GM23338 (cell line): ENCODE measurements around the gene NNT. TPM values are rescaled to one million over a fixed set of nuclear protein-coding genes. Genes with fewer than 3 reads are reported as not detected.

ENCODE experiments used
- ATAC-seq: fragments of 200-7000 bp; cut with Tn5 transposase; 3 replicates; pipeline ENCODE4 v1.9.1; 2020
- DNase-seq: peaks from one replicate; pipeline ENCODE4 v3.0.0-alpha.2; 2015; ENCODE audit warnings: low spot score
- H2AFZ ChIP-seq: fragments of 200-600 bp; sonication (generic); 2 replicates; pipeline ENCODE4 v1.8.0; 2016; ENCODE audit warnings: antibody characterized with exemption, mild to moderate bottlenecking, moderate library complexity
- H3F3A ChIP-seq: fragments of 200-600 bp; sonication (generic); replicated peaks from 2 replicates; pipeline ENCODE4 v1.8.0; 2017; ENCODE audit warnings: antibody characterized with exemption, mixed run types, low read depth
- H3K27ac ChIP-seq: fragments of 200-600 bp; sonication (generic); 2 replicates; pipeline ENCODE4 v1.6.1; 2016; ENCODE audit warnings: low read depth
- H3K27me3 ChIP-seq: fragments of 200-600 bp; sonication (generic); 2 replicates; pipeline ENCODE4 v1.8.0; 2016; ENCODE audit warnings: mild to moderate bottlenecking, mixed run types, moderate library complexity; ENCODE audit not compliant: insufficient read depth
- H3K36me3 ChIP-seq: fragments of 200-600 bp; sonication (generic); 2 replicates; pipeline ENCODE4 v1.8.0; 2016; ENCODE audit warnings: mild to moderate bottlenecking; ENCODE audit not compliant: insufficient read depth
- H3K4me1 ChIP-seq: fragments of 200-600 bp; sonication (generic); 2 replicates; pipeline ENCODE4 v1.8.0; 2016; ENCODE audit warnings: mild to moderate bottlenecking, moderate library complexity; ENCODE audit not compliant: insufficient read depth
- H3K4me2 ChIP-seq: fragments of 200-600 bp; sonication (generic); 2 replicates; pipeline ENCODE4 v1.7.1; 2017; ENCODE audit warnings: mixed run types
- H3K4me3 ChIP-seq: fragments of 200-600 bp; sonication (generic); 2 replicates; pipeline ENCODE4 v1.6.1; 2016; ENCODE audit warnings: mixed run types
- H3K79me2 ChIP-seq: fragments of 200-600 bp; sonication (generic); replicated peaks from 2 replicates; pipeline ENCODE4 v1.8.0; 2017; ENCODE audit warnings: mild to moderate bottlenecking; ENCODE audit not compliant: insufficient read depth
- H3K9me2 ChIP-seq: fragments of 200-600 bp; sonication (generic); 2 replicates; pipeline ENCODE4 v1.8.0; 2017; ENCODE audit not compliant: insufficient read depth
- H4K20me1 ChIP-seq: fragments of 200-600 bp; sonication (generic); replicated peaks from 2 replicates; pipeline ENCODE4 v1.8.0; 2017; ENCODE audit warnings: mild to moderate bottlenecking; ENCODE audit not compliant: insufficient read depth
- H3K27ac Mint-ChIP-seq: 2 replicates; pipeline ENCODE4 v1.8.0; 2020; ENCODE audit warnings: inconsistent platforms, mild to moderate bottlenecking, moderate library complexity, mixed read lengths
- H3K27me3 Mint-ChIP-seq: 3 replicates; pipeline ENCODE4 v1.8.0; 2022; ENCODE audit warnings: low read depth, mild to moderate bottlenecking, moderate library complexity, mixed read lengths, inconsistent platforms; ENCODE audit not compliant: insufficient read depth, poor library complexity
- H3K36me3 Mint-ChIP-seq: 3 replicates; pipeline ENCODE4 v1.8.0; 2021; ENCODE audit warnings: low read depth, mild to moderate bottlenecking, inconsistent platforms, moderate library complexity, mixed read lengths
- H3K4me1 Mint-ChIP-seq: 3 replicates; pipeline ENCODE4 v1.8.0; 2020; ENCODE audit warnings: mild to moderate bottlenecking, inconsistent platforms, mixed read lengths
- H3K4me3 Mint-ChIP-seq: 3 replicates; pipeline ENCODE4 v1.8.0; 2021; ENCODE audit warnings: moderate library complexity, mild to moderate bottlenecking, inconsistent platforms, mixed read lengths
- H3K9me3 Mint-ChIP-seq: 3 replicates; pipeline ENCODE4 v1.8.0; 2020; ENCODE audit warnings: moderate library complexity, mild to moderate bottlenecking, inconsistent platforms, mixed read lengths
- CREB1 ChIP-seq: fragments of 250-450 bp; sonication (Bioruptor Pico); IDR thresholded peaks from 2 replicates; pipeline ENCODE4 v1.5.0; 2020; ENCODE audit warnings: low read depth, mild to moderate bottlenecking, moderate library complexity
- CTCF ChIP-seq, 2 experiments: fragments of 200-600 bp in 1 of 2; sonication (generic) in 1 of 2; conservative IDR thresholded peaks; 2 replicates each; pipeline versions ENCODE4 v1.5.1 to v1.6.1; 2016 to 2017; ENCODE audit warnings: antibody characterized with exemption in 2 of 2, low read depth in 2 of 2, mild to moderate bottlenecking in 2 of 2, moderate library complexity in 1 of 2
- ETS1 ChIP-seq: IDR thresholded peaks from 2 replicates; pipeline ENCODE4 v1.6.1; 2016; ENCODE audit warnings: antibody characterized with exemption
- EZH2 ChIP-seq: fragments of 200-600 bp; sonication (generic); IDR thresholded peaks from one replicate; pipeline ENCODE4 v1.8.0; 2017; ENCODE audit warnings: antibody characterized with exemption, mild to moderate bottlenecking, low read depth; ENCODE audit not compliant: unreplicated experiment
- EZH2phosphoT487 ChIP-seq: fragments of 200-600 bp; sonication (generic); IDR thresholded peaks from one replicate; pipeline ENCODE4 v1.8.1; 2018; ENCODE audit warnings: antibody characterized with exemption; ENCODE audit not compliant: unreplicated experiment
- JUNB ChIP-seq: IDR thresholded peaks from one replicate; pipeline ENCODE4 v1.6.1; 2016; ENCODE audit warnings: antibody characterized with exemption; ENCODE audit not compliant: unreplicated experiment
- NANOG ChIP-seq: IDR thresholded peaks from 2 replicates; pipeline ENCODE4 v1.6.1; 2016; ENCODE audit warnings: antibody characterized with exemption, borderline replicate concordance
- POLR2AphosphoS5 ChIP-seq: IDR thresholded peaks from 2 replicates; pipeline ENCODE4 v1.6.1; 2016; ENCODE audit warnings: antibody characterized with exemption, low read depth
- REST ChIP-seq: IDR thresholded peaks from one replicate; pipeline ENCODE4 v1.6.1; 2018; ENCODE audit warnings: antibody characterized with exemption; ENCODE audit not compliant: unreplicated experiment
- STAT1 ChIP-seq: IDR thresholded peaks from one replicate; pipeline ENCODE4 v1.6.1; 2016; ENCODE audit warnings: antibody characterized with exemption; ENCODE audit not compliant: unreplicated experiment
- ZNF114 ChIP-seq: fragments of 250-450 bp; sonication (Bioruptor Pico); IDR thresholded peaks from 2 replicates; pipeline ENCODE4 v1.5.0; 2020; ENCODE audit warnings: mild to moderate bottlenecking, moderate library complexity
- ZNF331 ChIP-seq: fragments of 250-450 bp; sonication (Bioruptor Pico); IDR thresholded peaks from 2 replicates; pipeline ENCODE4 v1.5.0; 2020; ENCODE audit warnings: low read depth, mild to moderate bottlenecking, moderate library complexity
- ZNF462 ChIP-seq: fragments of 250-450 bp; sonication (Bioruptor Pico); IDR thresholded peaks from 2 replicates; pipeline ENCODE4 v1.5.0; 2020; ENCODE audit warnings: mild to moderate bottlenecking, moderate library complexity
- polyA plus RNA-seq: library from polyadenylated mRNA; unstranded; fragments of >200 nt; fragmentation: Nextera tagmentation; extraction: Ambion mirVana; gene quantifications from 2 replicates; pipeline ENCODE4 v1.2.1, GENCODE V29; 2016
- total RNA-seq: library from RNA; depleted of rRNA; stranded (reverse); fragments of >200 nt; shearing (Covaris generic); gene quantifications from 2 replicates; pipeline ENCODE4 v1.2.3, GENCODE V29; 2014

Gene NNT
- total and polyA plus RNA-seq, 2 experiments from 2014 or later: 10.8 to 15.9 TPM

- no peaks in the 10 kb centered on the region for H3K36me3 ChIP-seq
- H3K4me1 ChIP-seq: no peaks in the 10 kb centered on the region
- Mint-ChIP-seq H3K4me1 (no peaks in the 10 kb centered on the region), H3K27me3 (no peaks in the 10 kb centered on the region), H3K36me3 (no peaks in the 10 kb centered on the region), H3K27ac (no peak overlapping the region), H3K9me3 (no peaks in the 10 kb centered on the region), H3K4me3 (no peak overlapping the region)
- no peaks in the 10 kb centered on the region for H4K20me1 ChIP-seq
- no peak overlapping the region for H3K4me2 ChIP-seq
- H3K27ac ChIP-seq: no peak overlapping the region
- peaks cover 5% of the 10 kb centered on the region; the same call in 1 of the 2 replicates for H3K9me2 ChIP-seq
- TF ChIP-seq ZNF114 (CRISPR knock-in tag) (no peak), ETS1 (no peak), NANOG (no peak), CREB1 (CRISPR knock-in tag) (no peak), EZH2phosphoT487 (no peak), EZH2 (no peak), STAT1 (no peak), CTCF (conservative IDR thresholded peaks at IDR 0.05; ENCODE audit: low read depth in 2 of 2) (no peak), ZNF331 (CRISPR knock-in tag) (no peak), JUNB (no peak), POLR2AphosphoS5 (no peak), ZNF462 (CRISPR knock-in tag) (no peak), REST (no peak)
- no peaks in the 10 kb centered on the region for H3K79me2 ChIP-seq
- no peak overlapping the region for H2AFZ ChIP-seq
- H3F3A ChIP-seq: no peaks in the 10 kb centered on the region
- DNase-seq (no peak), ATAC-seq (no peak)
- H3K27me3 ChIP-seq: no peaks in the 10 kb centered on the region
- no peak overlapping the region for H3K4me3 ChIP-seq
Measured at GRCh38 chr5:43731573-43731972, 128.6 kb downstream of the NNT start.
